CD4-positive, alpha-beta T cell treated with Interleukin-4 for 4 hours (primary cell): ENCODE data around the gene ZNF620.
A peak's percentile ranks its signal among the peaks of the same experiment; 100 is the strongest.
"Not testable (repeated sequence)": the region's sequence is repeated elsewhere in the genome, so short reads cannot be mapped to it uniquely, and the experiment has no call there.

Experiments used
- DNase-seq: peaks from one replicate; pipeline ENCODE4 v3.0.0-alpha.2; 2020

ZNF620 gene

DNA sequence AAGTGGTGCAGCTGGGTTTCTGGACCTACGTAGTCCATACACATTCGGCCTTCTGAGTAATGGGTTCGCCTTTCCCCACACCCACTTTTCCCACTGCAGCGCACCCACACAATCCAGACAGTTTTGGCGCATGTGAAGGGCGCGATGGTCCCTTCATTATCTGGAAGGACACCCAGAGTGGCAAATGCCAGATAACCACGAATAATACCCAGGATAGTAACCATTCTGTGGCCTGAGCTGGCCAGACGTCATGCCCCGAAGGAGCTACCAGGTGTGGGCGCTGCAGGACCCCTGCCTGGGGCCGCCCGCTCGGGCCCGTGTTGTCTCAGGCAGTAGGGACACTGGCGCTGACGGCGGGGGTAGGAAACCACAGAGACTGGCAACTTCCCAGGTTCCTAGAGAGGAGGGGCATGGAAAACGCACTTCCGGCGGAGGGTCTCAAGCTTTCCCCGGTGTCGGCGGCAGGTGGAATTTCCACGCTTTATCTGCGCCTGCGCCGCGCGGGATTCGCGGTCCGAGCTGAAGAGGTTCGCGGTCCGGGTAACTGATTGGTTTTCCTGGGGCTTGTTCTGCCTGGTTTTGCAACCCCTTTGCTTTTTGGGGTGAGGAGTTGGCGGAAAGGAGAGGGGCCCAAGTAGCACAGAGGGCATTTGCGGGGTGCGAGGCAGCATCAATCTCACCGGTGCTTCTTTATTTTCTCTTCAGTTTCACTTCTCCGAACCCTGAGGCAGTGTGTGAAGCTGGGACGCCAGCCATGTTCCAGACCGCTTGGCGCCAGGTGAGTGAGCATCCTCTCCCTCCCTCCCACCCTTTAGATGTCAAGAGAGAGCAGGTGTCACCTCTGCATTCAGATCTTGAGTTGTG is at the start of gene ZNF620:
Gene ZNF620 (plus strand): TSS at position 441 of the 864 bp plus-strand sequence. CDS start 314 bp downstream, at position 755.
- peak; percentile 61 for DNase-seq

DNA sequence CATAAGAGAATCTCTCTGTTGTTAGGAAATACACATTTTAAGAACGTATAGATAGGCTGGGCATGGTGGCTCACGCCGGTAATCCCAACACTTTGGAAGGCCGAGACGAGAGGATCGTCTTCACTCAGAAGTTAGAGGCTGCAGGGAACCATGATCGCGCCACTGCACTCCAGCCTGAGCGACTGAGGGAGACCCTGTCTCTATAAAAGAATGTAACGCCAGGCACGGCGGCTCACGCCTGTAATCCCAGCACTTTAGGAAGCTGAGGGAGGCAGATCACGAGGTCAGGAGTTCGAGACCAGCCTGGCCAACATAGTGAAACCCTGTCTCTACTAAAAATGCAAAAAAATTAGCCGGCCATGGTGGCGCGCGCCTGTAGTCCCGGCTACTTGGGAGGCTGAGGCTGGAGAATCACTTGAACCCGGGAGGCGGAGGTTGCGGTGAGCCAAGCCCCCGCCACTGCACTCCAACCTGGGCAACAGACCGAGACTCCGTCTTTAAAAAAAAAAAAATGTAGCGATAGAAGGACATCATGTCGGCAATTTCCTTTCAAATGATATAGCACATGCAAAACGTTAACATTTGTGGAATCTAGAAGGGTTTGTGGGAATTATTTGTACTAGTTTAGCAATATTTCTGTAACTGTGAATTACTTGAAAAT is 49.4 kb upstream of the ZNF620 start:
- DNase-seq: no peak

DNA sequence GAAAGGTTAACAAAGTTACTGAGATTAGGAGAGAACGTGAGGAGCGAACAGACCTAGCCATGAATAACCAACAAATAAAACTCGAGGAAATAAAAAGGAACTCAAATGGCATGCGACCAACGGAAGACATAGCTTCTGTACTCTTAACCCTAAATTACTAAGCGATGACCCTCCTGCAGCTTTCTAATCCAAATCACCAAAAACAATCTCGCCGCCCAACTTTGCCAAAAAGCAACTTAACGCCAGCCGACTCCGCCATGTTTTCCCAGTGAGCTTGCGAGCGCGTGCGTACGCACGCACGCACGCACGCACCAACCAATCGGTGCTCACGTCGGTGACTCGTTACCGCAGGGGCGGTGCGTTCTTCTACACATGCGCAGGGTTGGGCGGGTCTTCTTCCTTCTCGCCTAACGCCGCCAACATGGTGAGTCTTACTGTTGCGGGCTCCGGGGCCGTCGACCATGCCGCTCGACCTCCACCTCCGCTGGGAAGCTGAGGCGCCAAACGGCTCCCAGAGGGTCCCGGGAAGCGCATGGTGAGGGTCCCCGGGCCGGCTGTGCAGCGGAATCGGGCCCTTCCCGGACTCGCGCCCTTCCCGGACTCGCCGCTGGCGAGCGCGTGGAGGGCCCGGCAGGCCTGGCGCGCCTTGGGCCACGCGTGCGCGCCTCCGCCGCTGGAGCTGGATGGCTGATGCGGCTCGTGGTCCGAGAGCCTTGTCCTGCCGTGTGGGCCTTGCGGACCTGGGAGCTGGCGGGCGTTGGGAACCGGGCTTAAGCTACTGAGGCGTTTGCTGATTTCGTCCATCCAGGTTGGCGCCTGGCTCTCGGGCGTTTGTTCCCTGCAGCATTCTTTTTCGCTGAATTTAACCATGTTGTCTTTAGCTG is 48.7 kb upstream of the ZNF620 start, which contains the start of gene RPL14:
Gene RPL14 (plus strand): TSS at position 400 of the 884 bp plus-strand sequence. CDS start 133 bp downstream, at position 533.
- DNase-seq: peak; percentile 95

DNA sequence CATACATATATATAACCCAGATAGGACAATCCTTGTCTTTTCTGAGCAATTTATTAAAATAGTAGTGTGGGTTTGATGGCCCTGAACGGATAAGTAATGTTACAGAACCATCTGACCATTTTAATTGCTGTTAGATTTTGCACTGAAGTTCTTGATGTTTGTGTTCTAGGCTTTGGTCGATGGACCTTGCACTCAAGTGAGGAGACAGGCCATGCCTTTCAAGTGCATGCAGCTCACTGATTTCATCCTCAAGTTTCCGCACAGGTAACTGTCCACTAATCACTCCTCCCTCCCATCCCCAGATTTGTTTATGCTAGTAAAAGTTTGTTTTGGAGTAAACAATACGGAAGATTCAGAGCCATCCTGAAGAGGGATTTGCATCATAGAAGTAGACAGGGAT is 47.4 kb upstream of the ZNF620 start:
- DNase-seq: no peak

DNA sequence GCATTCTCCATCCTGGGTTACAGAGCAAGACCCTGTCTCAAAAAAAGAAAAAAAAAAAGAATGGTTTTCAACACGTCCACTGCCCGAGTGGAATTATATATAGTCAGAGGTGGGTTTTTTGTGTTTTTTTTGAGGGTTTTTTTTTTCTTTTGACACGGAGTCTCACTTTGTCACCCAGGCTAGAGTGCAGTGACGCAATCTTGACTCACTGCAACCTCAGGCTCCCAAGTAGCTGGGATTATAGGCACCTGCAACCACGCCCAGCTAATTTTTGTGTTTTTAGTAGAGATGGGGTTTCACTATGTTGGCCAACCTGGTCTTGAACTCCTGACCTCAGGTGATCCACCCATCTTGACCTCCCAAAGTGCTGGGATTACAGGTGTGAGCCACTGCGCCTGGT is 45.4 kb upstream of the ZNF620 start:
- not testable (repeated sequence) for DNase-seq

DNA sequence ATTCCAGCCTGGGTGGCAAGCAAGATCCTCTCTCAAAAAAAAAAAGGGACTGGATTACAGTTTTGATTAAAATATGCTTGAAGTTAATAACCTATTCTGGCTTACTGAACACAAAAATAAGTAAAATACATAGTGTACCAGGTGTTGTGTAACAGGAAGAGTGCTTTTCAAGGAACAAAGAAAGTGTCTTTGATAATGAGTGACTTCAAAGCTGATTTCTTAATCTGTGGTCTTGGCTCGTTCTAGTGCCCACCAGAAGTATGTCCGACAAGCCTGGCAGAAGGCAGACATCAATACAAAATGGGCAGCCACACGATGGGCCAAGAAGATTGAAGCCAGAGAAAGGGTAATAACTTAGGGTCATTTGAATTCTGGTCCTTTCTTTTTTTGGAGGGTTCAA is 44.7 kb upstream of the ZNF620 start:
- DNase-seq: no peak

DNA sequence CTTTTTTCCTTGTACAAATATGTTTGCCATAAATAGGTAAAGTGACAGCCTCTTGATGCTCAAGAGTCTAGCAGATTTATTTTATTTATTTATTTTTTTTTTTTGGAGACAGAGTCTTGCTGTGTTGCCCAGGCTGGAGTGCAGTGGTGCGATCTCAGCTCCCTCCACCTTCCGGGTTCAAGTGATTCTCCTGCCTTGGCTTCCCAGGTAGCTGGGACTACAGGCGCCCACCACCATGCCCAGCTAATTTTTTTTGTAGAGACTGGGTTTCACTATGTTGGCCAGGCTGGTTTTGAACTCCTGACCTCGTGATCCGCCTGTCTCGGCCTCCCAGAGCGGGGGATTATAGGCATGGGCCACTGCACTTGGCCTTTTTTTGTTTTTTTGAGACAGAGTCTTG is 43.0 kb upstream of the ZNF620 start:
- DNase-seq: not testable (repeated sequence)

DNA sequence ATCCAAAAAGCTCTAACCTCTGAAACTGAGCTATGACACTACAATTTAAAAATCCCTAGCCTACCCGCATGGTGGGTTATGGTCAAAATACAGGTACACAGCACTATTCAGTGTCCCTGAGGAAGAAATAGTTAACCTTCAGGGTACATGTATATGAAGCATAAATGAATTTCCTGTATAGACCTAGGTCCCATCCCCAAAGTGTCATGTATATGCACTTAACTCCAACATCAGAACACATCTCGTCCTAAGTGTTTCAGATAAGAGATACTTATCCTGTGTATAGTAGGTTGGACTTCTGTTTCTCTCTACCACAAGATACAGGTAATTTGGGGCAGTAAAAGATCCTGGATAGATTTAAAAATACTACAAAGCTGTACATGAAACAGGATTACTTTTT is 42.3 kb upstream of the ZNF620 start:
- DNase-seq: no peak

DNA sequence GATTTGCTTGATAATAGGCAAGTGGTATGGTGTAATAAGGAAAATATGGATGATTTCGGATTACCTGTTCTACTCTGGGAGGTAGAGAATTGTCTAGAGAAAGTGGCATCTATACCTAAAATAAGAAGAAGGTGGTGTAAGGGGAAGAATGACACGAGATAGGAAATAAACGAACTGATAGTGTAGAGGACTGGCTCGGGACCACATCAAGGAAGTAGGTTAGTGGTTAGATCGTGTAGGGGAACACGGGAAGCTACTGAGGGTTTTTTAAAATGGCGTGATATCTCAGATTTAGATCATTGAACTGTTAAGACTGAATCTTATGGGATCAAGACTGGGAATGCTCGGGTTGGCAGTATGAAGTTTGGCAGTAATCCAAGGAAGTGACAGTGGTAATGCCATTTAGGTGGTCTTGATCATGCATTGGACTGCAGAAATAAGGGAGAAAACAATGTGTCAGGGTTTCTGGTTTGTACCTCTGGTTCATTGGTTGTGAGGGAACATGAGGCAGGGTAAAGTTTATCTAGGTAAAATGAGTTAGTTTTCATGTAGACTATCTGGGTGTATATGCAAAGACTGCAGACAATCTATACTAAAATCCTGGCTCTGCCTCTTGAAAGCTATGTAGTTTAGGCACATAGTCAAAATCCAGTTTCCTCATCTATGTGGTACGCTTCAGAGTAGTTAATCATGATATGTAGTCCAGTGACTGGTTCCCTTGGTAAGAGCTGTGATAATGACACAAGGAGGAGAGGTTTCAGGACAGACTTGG is 41.3 kb upstream of the ZNF620 start:
- DNase-seq: peak; percentile 31

DNA sequence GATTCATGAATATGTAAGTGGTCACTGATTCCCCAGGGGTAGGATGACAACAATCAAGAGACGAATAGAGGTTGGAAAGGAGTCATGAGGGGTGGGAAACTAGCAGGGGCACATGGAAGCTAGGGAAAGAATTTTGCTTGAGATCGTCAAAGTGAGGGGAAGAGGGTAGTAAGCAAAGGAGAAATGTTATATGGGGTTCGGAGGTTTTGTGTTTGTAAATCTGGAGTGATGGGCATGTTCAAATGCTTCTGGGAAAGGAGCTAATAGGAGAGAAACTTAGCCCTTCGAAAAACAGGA is 40.8 kb upstream of the ZNF620 start:
- DNase-seq: no peak

DNA sequence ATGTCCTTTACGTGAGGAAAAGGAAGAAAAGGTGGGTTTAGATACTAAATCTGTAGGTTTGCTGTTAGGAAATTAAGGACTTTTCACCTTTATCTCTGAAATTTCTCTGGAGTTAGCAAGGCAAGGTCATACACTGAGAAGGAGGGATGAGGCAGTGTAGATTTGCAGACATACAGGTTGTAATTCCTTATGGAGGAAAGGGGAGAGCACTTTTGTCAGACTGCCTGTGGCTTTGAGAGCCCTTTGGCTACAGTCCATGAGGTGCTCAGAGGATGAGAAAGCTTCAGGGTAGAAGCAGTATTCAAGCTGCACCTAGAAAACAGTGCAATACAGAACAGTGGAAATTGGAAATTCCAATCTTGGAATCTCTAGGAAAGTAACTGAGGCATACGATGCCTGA is 40.4 kb upstream of the ZNF620 start:
- DNase-seq: no peak

DNA sequence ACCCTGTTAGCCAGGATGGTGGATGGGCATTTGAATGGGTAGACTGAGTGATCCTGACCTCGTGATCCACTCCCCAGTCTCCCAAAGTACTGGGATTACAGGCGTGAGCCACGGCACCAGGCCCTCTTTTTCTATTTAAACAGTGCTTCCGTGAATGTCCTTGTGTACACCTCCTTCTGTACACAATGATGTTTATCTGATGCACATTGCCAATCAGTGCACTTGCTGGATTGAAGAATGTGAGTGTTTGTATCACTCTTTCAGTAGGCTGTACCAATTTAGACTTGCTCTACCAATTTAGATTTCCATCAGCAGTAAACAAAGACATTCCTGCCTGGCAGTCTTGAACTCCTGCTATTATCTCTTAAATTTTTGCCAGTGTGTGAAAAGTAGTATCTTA is 37.8 kb upstream of the ZNF620 start:
- no peak for DNase-seq

DNA sequence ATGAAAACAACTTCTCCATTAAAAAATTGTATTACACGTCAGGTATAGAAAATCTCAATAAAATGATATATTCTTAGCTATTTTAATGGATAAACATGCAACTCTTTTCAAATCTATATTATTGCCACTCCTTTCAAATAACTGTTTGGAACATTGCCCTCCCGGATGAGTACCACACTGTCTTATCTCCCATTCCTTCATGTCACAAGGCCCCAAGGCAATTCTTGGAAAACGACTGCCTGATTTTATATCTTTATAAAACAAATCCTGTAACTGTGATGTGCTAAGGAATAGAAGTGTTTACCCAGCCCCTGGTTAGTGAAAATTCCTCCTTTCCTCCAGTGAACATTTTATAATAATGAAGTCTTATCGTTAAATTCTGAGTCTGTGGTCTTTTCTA is 35.1 kb upstream of the ZNF620 start:
- DNase-seq: no peak

DNA sequence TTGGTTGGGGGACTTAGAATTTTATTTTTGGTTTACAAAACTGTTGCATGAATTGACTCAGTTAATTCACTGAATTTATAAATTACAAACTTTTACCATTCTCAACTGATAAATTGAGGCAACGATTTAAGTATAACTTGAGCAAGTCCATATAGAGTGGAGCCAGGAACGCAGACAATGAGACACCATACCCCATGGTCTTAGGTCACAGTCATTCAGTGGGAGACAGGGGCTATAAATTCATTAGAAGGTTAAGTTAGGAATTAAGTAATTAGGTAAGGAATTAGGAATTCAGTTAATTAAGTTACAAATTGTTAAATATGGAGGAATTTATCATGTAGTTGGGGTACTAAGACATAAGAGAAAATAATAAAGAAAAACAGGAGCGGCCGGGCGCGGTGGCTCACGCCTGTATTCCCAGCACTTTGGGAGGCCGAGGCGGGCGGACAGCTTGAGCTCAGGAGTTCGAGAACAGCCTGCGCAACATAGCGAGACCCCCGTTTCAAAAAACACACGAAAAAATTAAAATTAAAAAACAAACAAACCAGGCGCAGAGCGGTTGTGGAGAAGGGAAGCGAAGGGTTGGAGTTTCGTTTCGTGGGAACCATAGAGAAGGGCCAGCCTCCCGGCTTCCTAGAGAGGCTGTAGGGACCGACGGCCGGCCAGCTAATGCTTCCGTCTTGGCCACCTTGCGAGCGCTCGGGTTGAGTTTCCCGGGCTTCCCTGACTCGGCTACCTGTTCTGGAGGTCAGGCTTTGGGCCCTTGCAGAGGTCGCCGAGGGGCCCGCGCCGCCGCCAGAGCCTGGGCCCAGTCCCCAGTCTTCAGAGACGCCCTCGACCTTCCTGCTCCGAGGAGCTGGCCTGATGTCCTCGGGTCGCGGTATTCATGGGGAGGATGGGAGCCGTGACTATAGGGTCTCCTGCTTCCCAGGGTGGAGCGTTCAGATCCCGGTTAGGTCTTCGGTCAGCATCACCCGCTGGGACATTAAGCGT is 29.1 kb upstream of the ZNF620 start, which contains the start of gene ZNF619:
Gene ZNF619 (plus strand): TSS at position 645 of the 993 bp plus-strand sequence. CDS start 858 bp downstream, outside the sequence.
- DNase-seq: peak; percentile 72

DNA sequence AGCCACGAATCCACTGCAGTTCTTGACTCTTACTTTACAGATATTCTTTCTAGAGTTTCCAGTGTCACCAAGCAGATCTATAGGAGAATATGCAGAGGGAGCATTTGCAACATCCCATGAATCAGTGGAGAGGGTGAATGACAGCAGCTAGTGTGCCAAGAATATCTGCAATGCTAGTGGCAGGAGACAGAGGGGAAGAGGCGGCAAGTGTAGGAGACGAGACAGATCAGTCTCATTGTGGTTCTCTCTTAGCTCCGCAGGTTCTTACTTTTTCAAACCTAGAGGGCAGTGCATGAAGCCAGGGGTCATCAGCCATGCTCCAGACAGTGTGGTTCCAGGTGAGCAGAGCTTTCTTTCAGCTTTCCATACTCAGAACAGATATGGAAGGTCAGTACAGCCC is 28.2 kb upstream of the ZNF620 start:
- DNase-seq: no peak

DNA sequence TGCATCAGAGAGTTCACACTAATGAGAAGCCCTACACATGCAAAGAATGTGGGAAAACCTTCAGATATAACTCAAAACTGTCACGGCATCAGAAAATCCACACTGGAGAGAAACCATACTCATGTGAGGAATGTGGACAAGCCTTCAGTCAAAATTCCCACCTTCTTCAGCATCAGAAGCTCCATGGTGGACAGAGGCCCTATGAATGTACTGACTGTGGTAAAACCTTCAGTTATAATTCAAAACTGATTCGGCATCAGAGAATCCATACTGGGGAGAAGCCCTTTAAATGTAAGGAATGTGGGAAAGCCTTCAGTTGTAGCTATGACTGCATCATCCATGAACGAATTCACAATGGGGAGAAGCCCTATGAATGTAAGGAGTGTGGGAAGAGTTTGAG is 18.7 kb upstream of the ZNF620 start:
- DNase-seq: no peak

DNA sequence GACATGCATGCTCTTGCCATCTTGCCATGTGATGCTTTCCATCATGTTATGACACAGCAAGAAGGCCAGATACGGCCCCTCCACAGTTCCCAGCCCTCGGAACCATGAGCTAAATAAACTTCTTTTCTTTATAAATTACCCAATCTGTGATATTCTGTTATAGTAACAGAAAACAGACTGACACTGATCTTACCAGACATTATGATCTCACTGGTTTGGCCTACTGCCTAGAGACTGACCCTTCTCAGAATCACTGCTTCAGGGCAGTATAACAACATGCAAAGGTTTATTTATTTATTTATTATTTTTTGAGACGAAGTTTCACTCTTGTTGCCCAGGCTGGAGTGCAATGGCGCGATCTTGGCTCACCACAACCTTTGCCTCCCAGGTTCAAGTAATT is 14.9 kb upstream of the ZNF620 start:
- no peak for DNase-seq

DNA sequence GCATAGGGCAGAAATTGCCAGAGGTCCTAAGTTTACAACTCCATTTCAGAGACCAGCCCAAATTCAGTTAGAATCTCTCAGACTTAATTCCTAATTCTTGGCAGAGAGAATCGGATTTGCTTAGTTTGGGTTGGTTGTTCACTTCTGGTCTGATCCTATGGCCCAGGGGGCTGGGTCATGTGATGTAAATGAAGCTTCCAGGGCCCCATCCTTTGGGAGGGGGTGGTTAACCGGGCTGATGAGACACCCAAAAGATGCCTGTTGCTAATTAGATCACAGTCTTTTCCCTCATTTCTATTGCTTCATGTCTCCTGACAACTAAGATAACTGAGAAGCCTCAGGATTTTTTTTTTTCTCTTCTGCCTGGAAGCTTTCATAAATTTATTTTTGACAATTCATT is 11.1 kb upstream of the ZNF620 start:
- DNase-seq: no peak

DNA sequence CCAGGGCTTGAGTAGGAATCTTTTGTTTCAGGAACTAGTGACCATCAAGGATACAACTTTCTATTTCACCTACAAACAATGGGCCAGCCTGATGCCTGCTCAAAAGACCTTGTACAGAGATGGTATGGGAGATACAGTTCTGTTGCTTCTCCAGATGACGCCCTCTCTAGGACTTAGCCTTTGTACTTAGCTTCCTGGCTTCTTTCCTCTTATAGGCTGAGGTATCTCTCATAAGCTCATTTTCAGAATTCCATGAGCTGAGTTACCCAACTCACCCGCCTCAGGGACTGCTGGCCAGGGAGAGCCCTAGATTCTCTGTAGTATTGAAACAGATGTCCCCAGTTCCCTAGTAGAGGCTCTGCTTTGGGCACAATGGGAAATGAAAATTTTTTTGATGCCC is 8.6 kb upstream of the ZNF620 start:
- DNase-seq: no peak

DNA sequence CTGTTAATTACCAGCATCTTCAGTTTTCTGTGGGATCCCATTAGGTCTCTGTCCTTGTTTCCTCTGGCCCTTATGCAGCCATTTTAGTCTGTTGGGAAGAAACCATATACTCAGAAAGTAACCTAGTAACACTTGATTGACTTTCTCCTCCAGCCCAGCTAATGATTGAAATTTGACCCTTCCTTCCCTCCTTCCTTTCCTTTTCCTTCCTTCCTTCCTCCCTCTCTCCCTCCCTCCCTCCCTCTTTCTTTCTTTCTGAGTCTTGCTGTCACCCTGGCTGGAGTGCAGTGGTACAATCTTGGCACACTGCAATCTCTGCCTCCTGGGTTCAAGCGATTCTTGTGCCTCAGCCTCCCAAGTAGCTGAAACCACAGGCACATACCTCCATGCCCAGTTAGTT is 5.9 kb upstream of the ZNF620 start:
- no peak for DNase-seq

DNA sequence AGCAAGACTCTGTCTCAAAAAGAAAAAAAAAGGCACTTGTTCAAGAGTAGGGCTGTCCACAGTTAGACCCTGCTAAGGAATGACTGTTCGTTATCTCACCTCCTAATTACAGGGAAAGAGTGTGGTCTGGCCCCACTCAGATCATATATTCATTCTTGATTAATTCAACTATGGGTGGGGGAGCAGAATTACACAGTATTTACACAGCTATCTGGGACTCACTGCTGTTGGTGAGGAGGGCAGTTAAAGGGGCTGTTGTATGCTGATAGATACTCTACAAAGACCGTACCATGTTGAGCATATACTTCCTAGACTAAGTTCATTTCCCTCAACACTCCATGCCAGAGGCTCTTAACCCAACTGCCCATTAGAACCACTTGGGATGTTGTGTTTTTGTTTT is 3.8 kb upstream of the ZNF620 start:
- no peak for DNase-seq
